Mesenchymal stem cell (in vitro differentiated cells and primary cell): ENCODE data around the gene ROBO1.
"Not testable (repeated sequence)": the region's sequence is repeated elsewhere in the genome, so short reads cannot be mapped to it uniquely, and the experiment has no call there.

Experiments
- DNase-seq: peaks from one replicate; pipeline ENCODE4 v3.0.0-alpha.2; 2013
- H2AFZ ChIP-seq: one replicate; pipeline ENCODE4 v1.6.1; 2013; ENCODE audit warnings: low read depth, mild to moderate bottlenecking, control low read depth, inconsistent platforms, low read length, moderate library complexity
- H2AK5ac ChIP-seq: 2 replicates; pipeline ENCODE4 v1.6.1; 2013; ENCODE audit warnings: low read length, moderate library complexity, mild to moderate bottlenecking, inconsistent platforms; ENCODE audit not compliant: severe bottlenecking
- H2BK120ac ChIP-seq: one replicate; pipeline ENCODE4 v1.6.1; 2013; ENCODE audit warnings: low read depth, mild to moderate bottlenecking, inconsistent platforms, low read length, moderate library complexity
- H2BK12ac ChIP-seq, 2 experiments: one replicate each; pipeline ENCODE4 v1.6.1; 2013; ENCODE audit warnings: inconsistent platforms in 2 of 2, low read length in 2 of 2, mild to moderate bottlenecking in 2 of 2, moderate library complexity in 2 of 2, control low read depth in 1 of 2
- H2BK15ac ChIP-seq: one replicate; pipeline ENCODE4 v1.6.1; 2013; ENCODE audit warnings: mild to moderate bottlenecking, low read depth, inconsistent platforms; ENCODE audit not compliant: poor library complexity, severe bottlenecking
- H2BK5ac ChIP-seq: 2 replicates; pipeline ENCODE4 v1.6.1; 2013; ENCODE audit warnings: low read depth, mild to moderate bottlenecking, low read length, control low read depth, inconsistent platforms; ENCODE audit not compliant: poor library complexity, severe bottlenecking
- H3K14ac ChIP-seq, 2 experiments: one replicate each; pipeline ENCODE4 v1.6.1; 2013; ENCODE audit warnings: inconsistent platforms in 2 of 2, low read length in 2 of 2, control low read depth in 1 of 2, mild to moderate bottlenecking in 1 of 2, moderate library complexity in 1 of 2
- H3K18ac ChIP-seq, 2 experiments: one replicate each; pipeline ENCODE4 v1.6.1; 2013; ENCODE audit warnings: inconsistent platforms in 2 of 2, low read length in 2 of 2, control low read depth in 1 of 2, low read depth in 1 of 2, mild to moderate bottlenecking in 1 of 2
- H3K23ac ChIP-seq, 2 experiments: one replicate each; pipeline ENCODE4 v1.6.1; 2013; ENCODE audit warnings: inconsistent platforms in 2 of 2, low read length in 2 of 2, mild to moderate bottlenecking in 2 of 2, moderate library complexity in 2 of 2, control low read depth in 1 of 2
- H3K27ac ChIP-seq: 2 replicates; pipeline ENCODE4 v1.5.1; 2013; ENCODE audit warnings: mild to moderate bottlenecking, moderate library complexity, low read length, control low read depth, inconsistent platforms; ENCODE audit not compliant: poor library complexity, severe bottlenecking
- H3K27me3 ChIP-seq, 2 experiments: 2 replicates each; pipeline versions ENCODE4 v1.6.1 to v1.7.0; 2013; ENCODE audit warnings: low read length in 2 of 2, mild to moderate bottlenecking in 2 of 2, moderate library complexity in 2 of 2, control low read depth in 1 of 2, inconsistent platforms in 1 of 2; ENCODE audit not compliant: control insufficient read depth in 1 of 2, insufficient read depth in 1 of 2
- H3K36me3 ChIP-seq, 2 experiments: 2 replicates each; pipeline versions ENCODE4 v1.6.1 to v1.7.0; 2013; ENCODE audit warnings: low read length in 2 of 2, control low read depth in 1 of 2, inconsistent platforms in 1 of 2, low read depth in 1 of 2, mild to moderate bottlenecking in 1 of 2; ENCODE audit not compliant: insufficient read depth in 2 of 2, control insufficient read depth in 1 of 2
- H3K4ac ChIP-seq, 2 experiments: one replicate each; pipeline ENCODE4 v1.6.1; 2013; ENCODE audit warnings: inconsistent platforms in 2 of 2, low read length in 2 of 2, mild to moderate bottlenecking in 2 of 2, moderate library complexity in 2 of 2, control low read depth in 1 of 2, low read depth in 1 of 2
- H3K4me1 ChIP-seq: 2 replicates; pipeline ENCODE4 v1.6.1; 2013; ENCODE audit warnings: low read depth, low read length, control low read depth; ENCODE audit not compliant: control insufficient read depth, insufficient read depth
- H3K4me2 ChIP-seq: 2 replicates; pipeline ENCODE4 v1.6.1; 2013; ENCODE audit warnings: low read length, mild to moderate bottlenecking, inconsistent platforms; ENCODE audit not compliant: poor library complexity, severe bottlenecking
- H3K4me3 ChIP-seq, 2 experiments: 2 replicates each; pipeline versions ENCODE4 v1.5.1 to v1.7.0; 2013; ENCODE audit warnings: low read length in 2 of 2, mild to moderate bottlenecking in 2 of 2, control low read depth in 1 of 2, low read depth in 1 of 2; ENCODE audit not compliant: insufficient read depth in 1 of 2
- H3K79me1 ChIP-seq: replicated peaks from 2 replicates; pipeline ENCODE4 v1.6.1; 2013; ENCODE audit warnings: mild to moderate bottlenecking, control low read depth, low read length, inconsistent platforms; ENCODE audit not compliant: poor library complexity, severe bottlenecking
- H3K9ac ChIP-seq: 2 replicates; pipeline ENCODE4 v1.7.0; 2013; ENCODE audit warnings: mild to moderate bottlenecking, low read length, moderate library complexity
- H3K9me3 ChIP-seq: 2 replicates; pipeline ENCODE4 v1.7.0; 2013; ENCODE audit warnings: mild to moderate bottlenecking, low read length; ENCODE audit not compliant: control insufficient read depth
- H4K8ac ChIP-seq: one replicate; pipeline ENCODE4 v1.6.1; 2013; ENCODE audit warnings: inconsistent platforms, mild to moderate bottlenecking, low read length, moderate library complexity
- H4K91ac ChIP-seq: one replicate; pipeline ENCODE4 v1.6.1; 2013; ENCODE audit warnings: mild to moderate bottlenecking, low read length, inconsistent platforms
- WGBS: methylation state at CpG from one replicate; pipeline ENCODE4 v1.1.7; 2013; ENCODE audit warnings: mixed read lengths; 5-methylcytosine and 5-hydroxymethylcytosine counted together

The ROBO1 gene

DNA sequence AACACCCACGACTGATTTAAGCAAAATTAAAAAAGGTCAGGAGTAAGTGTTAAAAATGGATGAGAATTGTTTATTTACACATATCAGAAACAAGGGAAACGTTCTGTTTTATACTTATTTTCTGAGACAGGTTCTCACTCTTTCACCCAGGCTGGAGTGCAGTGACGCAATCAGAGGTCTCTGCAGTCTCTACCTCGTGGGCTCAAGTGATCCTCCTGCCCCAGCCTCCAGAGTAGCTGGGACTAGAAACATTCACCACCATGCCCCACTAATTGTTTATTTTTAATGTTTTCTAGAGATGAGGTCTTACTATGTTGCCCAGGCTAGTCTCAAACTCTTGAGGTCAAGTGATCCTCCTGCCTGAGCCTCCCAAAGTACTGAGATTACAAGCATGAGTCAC, 1080.3 kb downstream of the ROBO1 start:
- H2BK12ac ChIP-seq = no peak overlapping the region
- no peaks in the 10 kb centered on the region for H3K4me1 ChIP-seq
- H2BK120ac ChIP-seq = no peak overlapping the region
- no peak overlapping the region for H3K23ac ChIP-seq
- H3K27ac ChIP-seq = no peak overlapping the region
- no peaks in the 10 kb centered on the region for H3K27me3 ChIP-seq
- H3K9ac ChIP-seq = no peak overlapping the region
- no peak for DNase-seq
- H2AK5ac ChIP-seq = no peak overlapping the region
- H3K18ac ChIP-seq = no peak overlapping the region
- peaks cover 0 to 5% of the 10 kb centered on the region in 2 experiments for H3K36me3 ChIP-seq
- no peak overlapping the region for H2BK5ac ChIP-seq
- no peak overlapping the region for H2AFZ ChIP-seq
- H2BK15ac ChIP-seq = no peak overlapping the region
- 94% methylated on average over 3 of the region's 4 CpGs for WGBS
- H3K4me2 ChIP-seq = no peak overlapping the region
- no peaks in the 10 kb centered on the region for H3K79me1 ChIP-seq
- H4K8ac ChIP-seq = no peak overlapping the region
- H4K91ac ChIP-seq = no peak overlapping the region
- H3K9me3 ChIP-seq = no peaks in the 10 kb centered on the region
- H3K14ac ChIP-seq = no peak overlapping the region
- no peak overlapping the region for H3K4ac ChIP-seq
- no peak overlapping the region for H3K4me3 ChIP-seq

DNA sequence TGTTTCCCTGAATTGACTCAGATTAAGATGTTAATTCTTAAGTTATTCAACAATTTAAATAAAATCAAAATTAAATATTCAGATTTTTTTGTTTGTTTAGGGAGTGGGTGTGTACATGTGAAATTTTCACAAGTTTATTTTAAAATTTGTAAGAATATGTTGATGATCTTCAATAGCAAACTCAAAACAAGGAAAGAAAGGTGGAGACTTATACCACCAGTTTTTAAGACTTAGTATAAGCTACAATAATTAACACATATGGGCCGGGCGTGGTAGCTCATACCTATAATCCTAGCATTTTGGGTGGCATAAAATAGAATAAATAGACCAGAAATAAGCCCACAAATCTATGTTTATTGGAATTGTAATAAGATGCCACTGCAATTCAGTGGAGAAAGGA, 1084.5 kb downstream of the ROBO1 start:
- Histone ChIP-seq H2AK5ac (no peak overlapping the region), H3K27me3 (no peaks in the 10 kb centered on the region), H3K9ac (no peak overlapping the region), H2AFZ (no peak overlapping the region), H2BK120ac (no peak overlapping the region), H3K4me3 (no peak overlapping the region), H4K8ac (no peak overlapping the region), H3K4me1 (no peaks in the 10 kb centered on the region), H4K91ac (no peak overlapping the region), H2BK12ac (no peak overlapping the region), H3K9me3 (no peaks in the 10 kb centered on the region), H3K27ac (no peak overlapping the region), H3K79me1 (no peaks in the 10 kb centered on the region), H2BK5ac (no peak overlapping the region), H3K36me3 (peaks cover 0 to 5% of the 10 kb centered on the region in 2 experiments), H2BK15ac (no peak overlapping the region), H3K14ac (no peak overlapping the region), H3K23ac (no peak overlapping the region), H3K18ac (no peak overlapping the region), H3K4ac (no peak overlapping the region), H3K4me2 (no peak overlapping the region)
- DNase-seq = no peak
- WGBS = no CpG with 5 or more reads among the region's 2 CpGs

DNA sequence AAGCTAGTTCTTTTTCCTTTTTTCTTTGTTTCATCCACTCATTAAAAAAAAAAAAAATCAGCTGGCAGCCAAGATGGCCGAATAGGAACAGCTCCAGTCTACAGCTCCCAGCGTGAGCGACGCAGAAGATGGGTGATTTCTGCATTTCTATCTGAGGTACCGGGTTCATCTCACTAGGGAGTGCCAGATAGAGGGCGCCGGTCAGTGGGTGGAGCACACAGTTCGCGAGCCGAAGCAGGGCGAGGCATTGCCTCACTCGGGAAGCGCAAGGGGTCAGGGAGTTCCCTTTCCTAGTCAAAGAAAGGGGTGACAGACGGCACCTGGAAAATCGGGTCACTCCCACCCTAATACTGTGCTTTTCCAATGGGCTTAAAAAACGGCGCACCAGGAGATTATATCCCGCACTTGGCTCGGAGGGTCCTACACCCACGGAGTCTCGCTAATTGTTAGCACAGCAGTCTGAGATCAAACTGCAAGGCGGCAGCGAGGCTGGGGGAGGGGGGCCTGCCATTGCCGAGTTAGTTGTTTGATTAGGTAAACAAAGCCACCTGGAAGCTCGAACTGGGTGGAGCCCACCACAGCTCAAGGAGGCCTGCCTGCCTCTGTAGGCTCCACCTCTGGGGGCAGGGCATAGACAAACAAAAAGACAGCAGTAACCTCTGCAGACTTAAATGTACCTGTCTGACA, 1092.5 kb downstream of the ROBO1 start:
- H4K8ac ChIP-seq, H3K27ac ChIP-seq, H2BK5ac ChIP-seq, H2BK120ac ChIP-seq, H3K4me3 ChIP-seq, H3K79me1 ChIP-seq, H2BK12ac ChIP-seq, H4K91ac ChIP-seq, H3K4me1 ChIP-seq, H3K27me3 ChIP-seq, H2BK15ac ChIP-seq, H3K9me3 ChIP-seq, H3K9ac ChIP-seq, H3K4ac ChIP-seq, DNase-seq, H2AK5ac ChIP-seq, H3K4me2 ChIP-seq, H3K14ac ChIP-seq, H3K18ac ChIP-seq, H3K23ac ChIP-seq, H3K36me3 ChIP-seq, H2AFZ ChIP-seq: not testable (repeated sequence)
- WGBS = 72% methylated on average over 23 of the region's 25 CpGs

- H3K23ac ChIP-seq = no peak overlapping the region
- no peak for DNase-seq
- WGBS = no CpG with 5 or more reads among the region's 4 CpGs
Measured at GRCh38 chr3:78670746-78671145, 1097.1 kb downstream of the ROBO1 start.

More at GRCh38 chr3:78670746-78671145, 1097.1 kb downstream of the ROBO1 start:
- Histone ChIP-seq H3K14ac (no peak overlapping the region), H3K27ac (no peak overlapping the region), H3K36me3 (peaks cover 0 to 10% of the 10 kb centered on the region in 2 experiments), H2AK5ac (no peak overlapping the region), H4K8ac (no peak overlapping the region), H2AFZ (no peak overlapping the region), H3K18ac (no peak overlapping the region), H2BK120ac (no peak overlapping the region), H3K4me1 (no peaks in the 10 kb centered on the region), H2BK15ac (no peak overlapping the region), H2BK12ac (no peak overlapping the region), H3K79me1 (no peaks in the 10 kb centered on the region), H4K91ac (no peak overlapping the region), H3K27me3 (no peaks in the 10 kb centered on the region), H2BK5ac (no peak overlapping the region), H3K4me2 (no peak overlapping the region), H3K9ac (no peak overlapping the region), H3K4ac (no peak overlapping the region), H3K9me3 (no peaks in the 10 kb centered on the region), H3K4me3 (no peak overlapping the region)
